GDM1 (cell line): ENCODE measurements around the gene MYLK3.

Experiments used
- DNase-seq: peaks from one replicate; lab custom pipeline; 2025; lab: John Stamatoyannopoulos, UW

Gene MYLK3

GRCh38 chr16:46757339-46758050 lies 9.4 kb upstream of the MYLK3 start:
- DNase-seq = no peak

GRCh38 chr16:46756772-46757171 lies 8.6 kb upstream of the MYLK3 start:
- DNase-seq = no peak

GRCh38 chr16:46753015-46753414 lies 4.9 kb upstream of the MYLK3 start:
- no peak for DNase-seq

- no peak for DNase-seq
Observed at GRCh38 chr16:46751381-46751780, 3.2 kb upstream of the MYLK3 start.

GRCh38 chr16:46748775-46749705 lies 896 bp upstream of the MYLK3 start:
- no peak for DNase-seq

GRCh38 chr16:46746821-46747776 lies 1.0 kb downstream of the MYLK3 start:
- no peak for DNase-seq

GRCh38 chr16:46745617-46746016 lies 2.5 kb downstream of the MYLK3 start:
- no peak for DNase-seq

GRCh38 chr16:46743232-46743719 lies 4.9 kb downstream of the MYLK3 start:
- DNase-seq = no peak

- DNase-seq = no peak
Observed at GRCh38 chr16:46739934-46740333, 8.2 kb downstream of the MYLK3 start.

GRCh38 chr16:46737621-46738214 lies 10.4 kb downstream of the MYLK3 start:
- DNase-seq = no peak

GRCh38 chr16:46736695-46737094 lies 11.4 kb downstream of the MYLK3 start:
- no peak for DNase-seq

GRCh38 chr16:46733319-46733830 lies 14.8 kb downstream of the MYLK3 start:
- DNase-seq = no peak

GRCh38 chr16:46732561-46732960 lies 15.6 kb downstream of the MYLK3 start:
- no peak for DNase-seq

GRCh38 chr16:46731691-46732555 lies 16.2 kb downstream of the MYLK3 start:
- DNase-seq = no peak

- no peak for DNase-seq
Observed at GRCh38 chr16:46730801-46731690, 17.1 kb downstream of the MYLK3 start.

GRCh38 chr16:46730126-46730525 lies 18.0 kb downstream of the MYLK3 start:
- no peak for DNase-seq

GRCh38 chr16:46729326-46729995 lies 18.7 kb downstream of the MYLK3 start:
- DNase-seq = no peak

- no peak for DNase-seq
Observed at GRCh38 chr16:46728806-46729205, 19.3 kb downstream of the MYLK3 start.

- no peak for DNase-seq
Observed at GRCh38 chr16:46727630-46728029, 20.5 kb downstream of the MYLK3 start.
